H1 (cell line): ENCODE results near the gene SFMBT2. TPM values are rescaled to one million over a fixed set of nuclear protein-coding genes. Genes with fewer than 3 reads are reported as not detected.
A peak's percentile ranks its signal among the peaks of the same experiment; 100 is the strongest.

Source experiments
- BACH1 ChIP-seq: IDR thresholded peaks from 2 replicates; pipeline ENCODE4 v1.6.1; 2012; ENCODE audit warnings: low read length, improper control_type of control experiment
- E2F6 ChIP-seq: IDR thresholded peaks from 2 replicates; pipeline ENCODE4 v1.6.1; 2012; ENCODE audit warnings: inconsistent platforms
- EP300 ChIP-seq, 2 experiments: IDR thresholded peaks; 1 replicate in 1 of 2; 2 replicates in 1 of 2; pipeline ENCODE4 v1.6.1; 2011 to 2012; ENCODE audit warnings: low read depth in 2 of 2, low read length in 2 of 2, mild to moderate bottlenecking in 2 of 2, borderline replicate concordance in 1 of 2, inconsistent platforms in 1 of 2, moderate library complexity in 1 of 2
- EZH2 ChIP-seq: fragments of 200-600 bp; sonication (generic); IDR thresholded peaks from 2 replicates; pipeline ENCODE4 v1.7.1; 2012; ENCODE audit warnings: low read depth, mild to moderate bottlenecking, moderate library complexity, low read length, inconsistent platforms; ENCODE audit not compliant: severe bottlenecking
- GABPA ChIP-seq: IDR thresholded peaks from 2 replicates; pipeline ENCODE4 v1.6.1; 2011; ENCODE audit warnings: mild to moderate bottlenecking, low read length, moderate library complexity, borderline replicate concordance; ENCODE audit not compliant: insufficient read depth
- JUN ChIP-seq: IDR thresholded peaks from 2 replicates; pipeline ENCODE4 v1.6.1; 2011; ENCODE audit warnings: low read depth, mild to moderate bottlenecking, improper control_type of control experiment, low read length
- JUND ChIP-seq: IDR thresholded peaks from 2 replicates; pipeline ENCODE4 v1.6.1; 2011; ENCODE audit warnings: mild to moderate bottlenecking, improper control_type of control experiment, low read length
- KDM5A ChIP-seq: fragments of 200-600 bp; IDR thresholded peaks from 2 replicates; pipeline ENCODE4 v1.7.1; 2012; ENCODE audit warnings: mild to moderate bottlenecking, low read length, inconsistent platforms, mixed read lengths
- MAX ChIP-seq: IDR thresholded peaks from 2 replicates; pipeline ENCODE4 v1.6.1; 2012; ENCODE audit warnings: inconsistent platforms
- NRF1 ChIP-seq: IDR thresholded peaks from 2 replicates; pipeline ENCODE4 v1.6.1; 2011; ENCODE audit warnings: mild to moderate bottlenecking, low read depth, low read length, improper control_type of control experiment
- POLR2AphosphoS5 ChIP-seq: IDR thresholded peaks from 2 replicates; pipeline ENCODE4 v1.6.1; 2011; ENCODE audit warnings: low read depth, low read length
- RFX5 ChIP-seq: IDR thresholded peaks from 2 replicates; pipeline ENCODE4 v1.6.1; 2011; ENCODE audit warnings: low read depth, low read length, improper control_type of control experiment, borderline replicate concordance
- SAP30 ChIP-seq: fragments of 300-600 bp; sonication (generic); IDR thresholded peaks from 2 replicates; pipeline ENCODE4 v1.7.1; 2012; ENCODE audit warnings: low read length, moderate library complexity, mild to moderate bottlenecking, inconsistent platforms; ENCODE audit not compliant: insufficient read depth, insufficient replicate concordance
- SRF ChIP-seq: IDR thresholded peaks from 2 replicates; pipeline ENCODE4 v1.6.1; 2011; ENCODE audit warnings: mild to moderate bottlenecking, low read depth, low read length, moderate library complexity
- TAF7 ChIP-seq: optimal IDR thresholded peaks from 2 replicates; pipeline ENCODE3; 2011; ENCODE audit warnings: low read depth, mild to moderate bottlenecking, inconsistent platforms, low read length, moderate library complexity, borderline replicate concordance
- TBP ChIP-seq: IDR thresholded peaks from 2 replicates; pipeline ENCODE4 v1.6.1; 2011; ENCODE audit warnings: low read depth, low read length, improper control_type of control experiment
- YY1 ChIP-seq: IDR thresholded peaks from 2 replicates; pipeline ENCODE4 v1.6.1; 2011; ENCODE audit warnings: low read depth, mild to moderate bottlenecking, low read length
- ZNF274 ChIP-seq: IDR thresholded peaks from 2 replicates; pipeline ENCODE4 v1.7.0; 2012; ENCODE audit warnings: low read length, borderline replicate concordance; ENCODE audit errors: extremely low read depth
- polyA plus RNA-seq, 7 experiments: library from polyadenylated mRNA; depleted of rRNA in 3 of 7; stranded (reverse) in 5 of 7; unstranded in 2 of 7; fragments of >200 nt in 5 of 7; fragments of 200-250 nt in 2 of 7; gene quantifications; 1 replicate in 5 of 7; 2 replicates in 1 of 7; 4 replicates in 1 of 7; pipeline versions ENCODE4 v1.2.1 to v1.2.3, GENCODE V29; 2011 to 2013; ENCODE audit warnings: missing spikeins in 2 of 7, mixed read lengths in 2 of 7
- total RNA-seq: library from RNA; stranded (reverse); fragmentation: NEBNext Ultra II Directional; extraction: Animal tissue kit (Norgen Biotek cat#: 25700); gene quantifications from 2 replicates; pipeline ENCODE4 v1.2.1, GENCODE V29; 2021
- TF ChIP-seq, protein P1 (sequence below): IDR thresholded peaks from 2 replicates; pipeline ENCODE4 v1.6.1; 2012; ENCODE audit warnings: low read length, inconsistent platforms

Gene SFMBT2
- total and polyA plus RNA-seq, 2 of the 8 experiments (the other 6 are each of a cell fraction or from before 2014, with no cell fraction given): 2.9 to 11.0 TPM

DNA sequence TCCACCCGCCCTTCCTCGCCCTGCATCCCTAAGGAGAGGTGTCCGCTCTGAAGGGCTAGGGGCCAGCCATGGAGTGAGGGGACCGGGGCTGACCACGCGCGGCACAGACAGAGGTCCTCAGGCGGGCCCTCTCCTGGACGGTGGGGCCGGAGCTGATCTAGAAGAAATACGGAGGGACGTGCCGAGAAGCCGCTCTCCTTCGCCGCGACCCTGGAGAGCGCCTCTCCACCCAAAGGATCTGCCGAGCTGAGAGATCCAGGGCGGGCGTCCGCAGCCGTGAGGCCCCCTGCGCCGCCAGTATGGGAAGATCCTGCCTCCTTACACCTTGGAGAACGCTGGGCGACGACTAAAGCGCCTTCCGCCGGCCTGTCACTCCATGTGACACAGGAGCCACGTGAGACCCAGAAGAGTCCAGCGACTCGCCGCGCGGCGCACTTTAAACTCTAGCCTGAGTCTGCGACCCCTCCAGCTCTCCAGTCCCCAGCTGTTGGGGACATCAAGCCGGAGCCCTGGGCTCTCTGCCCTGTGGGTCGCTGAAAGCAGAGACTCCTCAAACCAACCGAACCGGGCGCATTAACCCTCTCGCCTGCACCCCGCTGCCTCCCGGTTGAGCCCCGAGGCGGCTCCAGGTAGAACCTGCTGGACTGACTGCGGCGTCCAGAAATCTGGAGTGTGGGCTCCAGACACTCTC, 1.5 kb upstream of the SFMBT2 start (continued):
- TF ChIP-seq MAX (peak; percentile 86), SAP30 (peak; percentile 78), TAF7 (peak; percentile 21), EZH2 (peak; percentile 74), GABPA (no peak), RFX5 (no peak), POLR2AphosphoS5 (no peak), BACH1 (no peak), YY1 (no peak), NRF1 (no peak), SRF (no peak), E2F6 (peak; percentile 87), TBP (peak; percentile 27; the same call in 1 of the 2 replicates), KDM5A (no peak), EP300 (IDR thresholded peaks at IDR 0.05; ENCODE audit: borderline replicate concordance in 1 of 2, low read depth in 2 of 2, low read length in 2 of 2) (no peak), JUND (no peak), ZNF274 (no peak), JUN (no peak)
- TF ChIP-seq, protein P1, sequence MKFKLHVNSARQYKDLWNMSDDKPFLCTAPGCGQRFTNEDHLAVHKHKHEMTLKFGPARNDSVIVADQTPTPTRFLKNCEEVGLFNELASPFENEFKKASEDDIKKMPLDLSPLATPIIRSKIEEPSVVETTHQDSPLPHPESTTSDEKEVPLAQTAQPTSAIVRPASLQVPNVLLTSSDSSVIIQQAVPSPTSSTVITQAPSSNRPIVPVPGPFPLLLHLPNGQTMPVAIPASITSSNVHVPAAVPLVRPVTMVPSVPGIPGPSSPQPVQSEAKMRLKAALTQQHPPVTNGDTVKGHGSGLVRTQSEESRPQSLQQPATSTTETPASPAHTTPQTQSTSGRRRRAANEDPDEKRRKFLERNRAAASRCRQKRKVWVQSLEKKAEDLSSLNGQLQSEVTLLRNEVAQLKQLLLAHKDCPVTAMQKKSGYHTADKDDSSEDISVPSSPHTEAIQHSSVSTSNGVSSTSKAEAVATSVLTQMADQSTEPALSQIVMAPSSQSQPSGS: no peak
